Astrocyte of the cerebellum (primary cell): ENCODE measurements around the gene TMEM164.

ENCODE experiments used
- DNase-seq: peaks from one replicate; pipeline ENCODE4 v3.0.0-alpha.2; 2011; ENCODE audit warnings: low read depth
- H3K4me3 ChIP-seq: 2 replicates; pipeline ENCODE4 v1.5.1; 2011; ENCODE audit warnings: mild to moderate bottlenecking, low read depth, low read length, moderate library complexity
- in situ Hi-C: cut with HindIII; loops from 2 replicates; pipeline ENCODE4 v1.10.0; 2017; ENCODE audit warnings: low sequenced_read_pairs
- TF ChIP-seq, protein P1 (sequence below): IDR thresholded peaks from 2 replicates; pipeline ENCODE4 v1.5.1; 2012; ENCODE audit warnings: low read length, low read depth, moderate library complexity, mild to moderate bottlenecking; ENCODE audit errors: missing control alignments

Gene TMEM164

DNA sequence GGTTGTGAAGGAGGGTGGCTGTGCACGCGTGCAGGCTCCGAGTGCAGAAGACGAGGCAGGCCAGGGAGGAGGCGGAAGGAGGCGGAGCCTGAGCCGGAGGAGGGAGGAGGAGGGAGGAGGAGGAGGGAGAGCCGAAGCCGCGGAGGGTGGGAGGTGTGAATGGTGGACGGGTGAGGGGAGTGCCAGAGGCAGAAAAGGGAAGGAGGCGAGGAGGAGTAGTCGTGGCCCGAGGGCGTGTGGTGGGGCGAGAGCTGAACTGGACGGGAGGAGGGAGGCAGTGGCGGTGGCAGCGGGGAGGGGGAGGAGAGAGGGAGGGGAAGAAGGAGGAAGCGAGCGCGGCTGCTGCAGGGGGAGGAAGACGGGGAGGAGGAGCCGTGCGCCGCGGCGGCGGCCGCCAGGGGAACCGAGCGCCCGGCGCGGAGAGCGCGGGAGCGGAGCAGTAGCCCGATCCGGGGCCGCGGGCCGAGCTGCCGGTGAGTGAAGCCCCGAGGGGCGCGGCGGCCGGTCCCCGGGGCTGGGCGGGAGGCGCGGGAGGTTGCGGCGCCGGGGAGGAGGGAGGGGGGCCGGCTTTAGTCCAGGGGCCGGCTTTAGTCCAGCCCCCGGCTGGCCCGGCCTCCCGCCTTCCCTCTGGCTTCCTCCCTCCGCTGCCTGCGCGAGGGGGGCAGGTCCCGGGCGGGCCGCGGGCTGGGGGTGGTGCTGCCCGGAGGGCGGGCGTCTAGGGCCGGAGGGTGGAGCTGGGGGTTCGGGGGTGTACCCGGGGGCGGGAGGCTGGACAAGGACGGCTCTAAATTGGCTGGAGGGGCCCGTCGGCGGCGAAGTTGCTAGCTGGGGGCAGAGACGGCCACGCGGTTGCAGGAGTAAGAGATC is at the start of gene TMEM164:
Gene TMEM164 (plus strand): TSS at position 815 of the 867 bp plus-strand sequence. CDS start 661 bp downstream, outside the sequence.
- TF ChIP-seq, protein P1, sequence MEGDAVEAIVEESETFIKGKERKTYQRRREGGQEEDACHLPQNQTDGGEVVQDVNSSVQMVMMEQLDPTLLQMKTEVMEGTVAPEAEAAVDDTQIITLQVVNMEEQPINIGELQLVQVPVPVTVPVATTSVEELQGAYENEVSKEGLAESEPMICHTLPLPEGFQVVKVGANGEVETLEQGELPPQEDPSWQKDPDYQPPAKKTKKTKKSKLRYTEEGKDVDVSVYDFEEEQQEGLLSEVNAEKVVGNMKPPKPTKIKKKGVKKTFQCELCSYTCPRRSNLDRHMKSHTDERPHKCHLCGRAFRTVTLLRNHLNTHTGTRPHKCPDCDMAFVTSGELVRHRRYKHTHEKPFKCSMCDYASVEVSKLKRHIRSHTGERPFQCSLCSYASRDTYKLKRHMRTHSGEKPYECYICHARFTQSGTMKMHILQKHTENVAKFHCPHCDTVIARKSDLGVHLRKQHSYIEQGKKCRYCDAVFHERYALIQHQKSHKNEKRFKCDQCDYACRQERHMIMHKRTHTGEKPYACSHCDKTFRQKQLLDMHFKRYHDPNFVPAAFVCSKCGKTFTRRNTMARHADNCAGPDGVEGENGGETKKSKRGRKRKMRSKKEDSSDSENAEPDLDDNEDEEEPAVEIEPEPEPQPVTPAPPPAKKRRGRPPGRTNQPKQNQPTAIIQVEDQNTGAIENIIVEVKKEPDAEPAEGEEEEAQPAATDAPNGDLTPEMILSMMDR = no peak
- H3K4me3 ChIP-seq = peak within 1 kb of the TSS; percentile 55
- in situ Hi-C loops = no loop called here
- peak; percentile 22 for DNase-seq

DNA sequence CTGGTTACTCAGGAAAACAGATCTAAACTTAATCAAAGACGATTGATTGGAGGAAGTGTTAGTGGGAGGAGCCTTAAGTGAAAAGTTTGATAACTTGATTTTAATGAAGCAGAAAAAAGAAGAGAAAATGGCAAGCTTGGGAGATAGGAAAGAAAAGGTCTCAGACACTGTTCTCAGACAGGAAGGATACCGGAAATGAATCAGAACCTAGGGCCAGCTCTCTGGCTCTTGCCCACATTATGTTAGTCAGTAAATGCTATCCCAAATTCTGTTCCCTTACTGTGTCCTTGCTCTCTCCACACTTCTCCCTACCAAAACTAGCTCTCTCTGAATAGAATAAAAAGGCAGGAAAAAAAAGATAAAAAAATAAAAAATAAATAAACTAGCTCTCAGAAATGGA is 48.6 kb upstream of the TMEM164 start:
- no peak for DNase-seq
- in situ Hi-C loops = no loop called here
- H3K4me3 ChIP-seq = no peak overlapping the region
- TF ChIP-seq, protein P1 = no peak

DNA sequence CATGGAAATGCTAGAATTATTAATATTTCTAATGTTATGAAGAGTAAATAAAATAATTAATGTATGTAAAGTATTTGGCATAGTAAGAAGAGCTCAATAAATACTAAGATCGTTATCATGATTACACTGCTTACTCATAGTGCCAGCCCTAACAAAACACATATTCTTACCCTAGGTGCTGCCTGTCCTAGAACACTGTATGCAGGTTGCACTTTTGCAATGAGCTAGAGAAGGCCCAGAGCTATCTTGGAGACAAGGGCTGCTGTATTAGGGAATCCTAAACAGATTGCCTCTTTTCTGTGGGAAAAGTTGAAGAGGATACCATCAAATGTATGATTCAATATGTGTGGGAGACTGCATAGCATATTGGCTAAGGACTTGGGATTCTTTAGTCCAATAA is 48.0 kb upstream of the TMEM164 start:
- DNase-seq = no peak
- in situ Hi-C loops = no loop called here
- H3K4me3 ChIP-seq = no peak overlapping the region
- TF ChIP-seq, protein P1 = no peak

DNA sequence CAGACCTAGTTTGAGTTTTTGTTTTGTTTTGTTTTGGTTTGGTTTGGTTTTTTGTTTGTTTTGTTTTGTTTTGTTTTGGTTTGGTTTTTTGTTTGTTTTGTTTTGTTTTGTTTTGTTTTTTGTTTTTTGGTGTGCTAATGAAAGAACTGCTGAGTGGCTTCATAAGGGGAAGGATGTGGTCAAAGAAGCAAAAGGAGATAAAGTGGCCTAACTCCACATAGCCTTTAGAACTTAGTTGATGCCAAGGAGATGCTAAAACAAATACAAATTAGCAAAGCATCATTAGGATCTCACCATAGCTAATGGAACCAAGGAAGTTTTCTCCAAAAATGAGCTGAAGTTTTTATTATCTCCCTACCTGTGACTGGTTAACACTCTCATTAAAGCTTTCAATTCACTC is 44.6 kb upstream of the TMEM164 start:
- in situ Hi-C loops = no loop called here
- TF ChIP-seq, protein P1 = no peak
- no peak overlapping the region for H3K4me3 ChIP-seq
- DNase-seq = no peak

DNA sequence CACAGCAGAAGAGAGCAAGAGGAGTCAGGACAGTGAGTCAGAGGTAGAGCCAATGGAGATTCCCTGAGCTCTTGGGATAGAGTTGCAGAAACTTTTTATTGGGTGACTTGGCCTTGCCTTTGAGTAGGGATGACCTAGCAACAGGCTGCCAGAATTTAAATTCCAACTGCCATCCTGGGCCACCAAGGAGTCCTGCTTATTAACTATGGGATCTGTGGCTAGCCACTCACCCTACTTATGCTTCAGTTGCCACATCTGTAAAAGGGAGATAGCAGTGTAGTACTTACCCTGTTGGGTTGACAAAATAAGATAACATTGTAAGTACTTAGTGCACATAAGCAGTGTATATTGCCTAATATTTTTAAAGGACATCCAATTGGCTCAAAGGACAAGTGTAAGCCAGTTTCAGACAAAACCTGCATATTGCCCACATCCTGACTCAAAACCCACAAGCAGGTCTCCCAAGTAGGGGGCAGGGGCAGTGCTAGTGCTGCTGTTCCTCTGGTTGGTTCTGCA is 43.5 kb upstream of the TMEM164 start:
- no peak overlapping the region for H3K4me3 ChIP-seq
- TF ChIP-seq, protein P1 = no peak
- DNase-seq = no peak
- in situ Hi-C loops = no loop called here

DNA sequence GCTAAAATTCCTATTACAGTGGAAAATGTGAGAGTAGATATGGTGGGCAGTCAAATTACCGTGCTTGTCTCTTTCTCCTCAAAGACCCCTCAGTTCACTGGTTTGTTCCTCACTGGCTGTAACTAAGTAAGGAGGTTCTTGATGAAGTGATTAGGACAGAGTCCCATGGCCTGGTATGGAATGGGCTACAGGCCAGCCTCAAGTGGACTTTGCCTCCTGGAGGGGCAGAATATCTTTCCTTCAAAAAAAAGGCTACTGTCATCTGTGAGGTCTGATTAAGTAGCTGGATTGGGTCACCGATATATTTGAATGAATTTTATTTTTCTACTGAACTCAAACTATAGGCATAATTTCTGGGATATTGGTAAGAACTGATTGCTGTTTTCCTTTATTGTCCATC is 38.5 kb upstream of the TMEM164 start:
- in situ Hi-C loops = no loop called here
- DNase-seq = no peak
- TF ChIP-seq, protein P1 = no peak
- no peak overlapping the region for H3K4me3 ChIP-seq
